Lower lobe of right lung (tissue), 2 donors: ENCODE measurements around the gene FGF1. TPM values are rescaled to one million over a fixed set of nuclear protein-coding genes. Genes with fewer than 3 reads are reported as not detected.

Source experiments
- ATAC-seq, 2 donors: fragments of 200-7000 bp; cut with Tn5 transposase; one replicate each; pipeline ENCODE4 v1.9.1; 2020 to 2022; ENCODE audit warnings: mild to moderate bottlenecking in 2 of 2, moderate library complexity in 2 of 2
- DNase-seq: peaks from one replicate; pipeline ENCODE4 v3.0.0-alpha.2; 2020
- H3K27ac ChIP-seq: fragments of 200-600 bp; one replicate; pipeline ENCODE4 v1.8.0; 2022
- H3K27me3 ChIP-seq: fragments of 200-600 bp; one replicate; pipeline ENCODE4 v1.8.0; 2022; ENCODE audit warnings: low read depth
- H3K36me3 ChIP-seq: fragments of 200-600 bp; one replicate; pipeline ENCODE4 v1.8.0; 2022; ENCODE audit warnings: mild to moderate bottlenecking
- H3K4me1 ChIP-seq: fragments of 200-600 bp; one replicate; pipeline ENCODE4 v1.8.0; 2022
- H3K4me3 ChIP-seq: fragments of 200-600 bp; one replicate; pipeline ENCODE4 v1.8.0; 2022; ENCODE audit warnings: mild to moderate bottlenecking
- H3K9me3 ChIP-seq: fragments of 200-600 bp; one replicate; pipeline ENCODE4 v1.8.0; 2022
- intact Hi-C: fragments of 100-400 bp; cut with DNase I; formaldehyde crosslinking; loops from one replicate; pipeline ENCODE4 v1.11.0; 2022
- total RNA-seq: library from RNA; stranded (reverse); fragmentation: NEBNext Ultra II Directional; extraction: Animal tissue kit (Norgen Biotek cat#: 25700); gene quantifications from one replicate; pipeline ENCODE4 v1.2.1, GENCODE V29; 2021
- TF ChIP-seq, protein P1 (sequence below): fragments of 200-600 bp; IDR thresholded peaks from one replicate; pipeline ENCODE4 v1.8.0; 2022; ENCODE audit warnings: antibody characterized with exemption, mild to moderate bottlenecking
- donor health status: DM: no; HTN: yes; CAD: no; lungs with severe emphysema.

FGF1 gene
- total RNA-seq, 1 donor from 2014 or later, result 0.97 TPM

DNA sequence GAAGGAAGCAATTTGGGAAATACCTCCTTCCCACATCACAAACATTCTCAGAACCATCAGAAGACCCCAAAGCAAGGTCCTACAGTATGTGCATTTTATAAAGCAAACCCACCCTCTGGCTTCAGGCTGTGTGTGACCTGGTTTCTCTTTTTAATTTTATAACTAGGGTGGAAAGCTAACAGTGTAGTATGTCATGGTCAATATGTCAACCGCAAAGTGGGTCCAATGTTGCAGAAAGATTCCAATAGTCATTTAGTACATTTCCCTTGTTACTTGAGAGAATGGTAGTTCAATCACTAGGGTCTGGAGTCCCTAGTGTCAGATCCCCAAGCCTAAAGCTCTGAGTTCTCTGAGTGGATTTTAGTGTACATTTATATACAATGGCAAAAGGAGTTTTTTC is 96.2 kb downstream of the FGF1 start:
- Histone ChIP-seq H3K9me3 (no peaks in the 10 kb centered on the region), H3K4me1 (no peaks in the 10 kb centered on the region), H3K27me3 (no peaks in the 10 kb centered on the region), H3K36me3 (no peaks in the 10 kb centered on the region), H3K27ac (no peak overlapping the region), H3K4me3 (no peak overlapping the region)
- TF ChIP-seq, protein P1, sequence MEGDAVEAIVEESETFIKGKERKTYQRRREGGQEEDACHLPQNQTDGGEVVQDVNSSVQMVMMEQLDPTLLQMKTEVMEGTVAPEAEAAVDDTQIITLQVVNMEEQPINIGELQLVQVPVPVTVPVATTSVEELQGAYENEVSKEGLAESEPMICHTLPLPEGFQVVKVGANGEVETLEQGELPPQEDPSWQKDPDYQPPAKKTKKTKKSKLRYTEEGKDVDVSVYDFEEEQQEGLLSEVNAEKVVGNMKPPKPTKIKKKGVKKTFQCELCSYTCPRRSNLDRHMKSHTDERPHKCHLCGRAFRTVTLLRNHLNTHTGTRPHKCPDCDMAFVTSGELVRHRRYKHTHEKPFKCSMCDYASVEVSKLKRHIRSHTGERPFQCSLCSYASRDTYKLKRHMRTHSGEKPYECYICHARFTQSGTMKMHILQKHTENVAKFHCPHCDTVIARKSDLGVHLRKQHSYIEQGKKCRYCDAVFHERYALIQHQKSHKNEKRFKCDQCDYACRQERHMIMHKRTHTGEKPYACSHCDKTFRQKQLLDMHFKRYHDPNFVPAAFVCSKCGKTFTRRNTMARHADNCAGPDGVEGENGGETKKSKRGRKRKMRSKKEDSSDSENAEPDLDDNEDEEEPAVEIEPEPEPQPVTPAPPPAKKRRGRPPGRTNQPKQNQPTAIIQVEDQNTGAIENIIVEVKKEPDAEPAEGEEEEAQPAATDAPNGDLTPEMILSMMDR, result no peak
- ATAC-seq, result no peak
- intact Hi-C loops, result no loop called here
- no peak for DNase-seq

DNA sequence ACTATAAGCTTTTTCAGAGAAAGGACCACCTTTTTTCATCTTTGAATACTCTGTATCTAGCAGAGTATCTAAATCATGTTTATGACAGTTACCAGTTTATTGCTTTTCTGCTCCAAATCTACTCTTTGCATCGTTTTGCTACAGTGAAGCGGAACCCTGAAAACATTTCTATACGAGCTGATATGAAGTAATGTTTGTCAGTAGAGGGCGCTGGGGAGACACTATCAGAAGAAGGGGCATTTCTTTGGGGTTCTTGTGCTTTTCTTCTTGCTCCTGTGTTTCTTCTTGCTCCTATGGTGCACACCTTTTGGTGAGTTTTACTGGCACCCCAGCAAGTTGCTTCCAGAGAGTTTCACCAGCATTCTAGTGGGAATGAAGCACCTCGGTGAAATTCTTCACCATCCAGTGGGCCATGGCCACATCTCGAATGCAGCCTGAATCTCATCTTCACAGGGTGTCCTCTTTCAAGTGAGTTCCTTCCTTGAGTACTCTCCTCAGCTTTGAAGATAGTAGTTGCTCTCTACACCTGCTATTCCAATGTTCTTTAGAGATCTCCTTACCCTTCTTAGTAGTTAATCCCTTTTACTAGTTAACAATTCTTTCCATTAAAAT is 98.4 kb downstream of the FGF1 start:
- ATAC-seq (no peak), DNase-seq (no peak)
- Histone ChIP-seq H3K27ac (no peak overlapping the region), H3K4me3 (no peak overlapping the region), H3K4me1 (no peaks in the 10 kb centered on the region), H3K9me3 (no peaks in the 10 kb centered on the region), H3K36me3 (no peaks in the 10 kb centered on the region), H3K27me3 (no peaks in the 10 kb centered on the region)
- intact Hi-C loops, result no loop called here
- TF ChIP-seq, protein P1, result peak; percentile 50

DNA sequence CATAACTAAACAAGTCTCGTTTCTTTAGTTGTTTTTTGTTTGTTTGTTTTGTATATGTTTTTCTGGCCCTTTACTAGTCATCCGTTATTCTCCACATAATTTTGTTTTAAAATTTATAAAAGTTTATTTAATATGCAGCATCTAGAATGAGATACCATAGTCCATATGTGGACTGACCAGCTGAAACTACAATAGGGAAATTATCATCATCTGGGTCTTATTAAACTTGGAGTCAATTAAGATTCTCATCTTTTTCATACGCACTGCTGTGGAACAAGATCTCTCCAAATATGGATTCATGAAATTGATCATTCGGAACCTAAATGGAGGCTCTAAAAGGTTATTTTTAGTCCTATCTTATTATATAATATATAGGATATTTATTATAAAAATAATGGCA is 99.3 kb downstream of the FGF1 start:
- Histone ChIP-seq H3K27ac (no peak overlapping the region), H3K4me1 (no peaks in the 10 kb centered on the region), H3K36me3 (no peaks in the 10 kb centered on the region), H3K9me3 (no peaks in the 10 kb centered on the region), H3K27me3 (no peaks in the 10 kb centered on the region), H3K4me3 (no peak overlapping the region)
- intact Hi-C loops, result no loop called here
- DNase-seq, result no peak
- ATAC-seq, result no peak
- TF ChIP-seq, protein P1, result no peak

DNA sequence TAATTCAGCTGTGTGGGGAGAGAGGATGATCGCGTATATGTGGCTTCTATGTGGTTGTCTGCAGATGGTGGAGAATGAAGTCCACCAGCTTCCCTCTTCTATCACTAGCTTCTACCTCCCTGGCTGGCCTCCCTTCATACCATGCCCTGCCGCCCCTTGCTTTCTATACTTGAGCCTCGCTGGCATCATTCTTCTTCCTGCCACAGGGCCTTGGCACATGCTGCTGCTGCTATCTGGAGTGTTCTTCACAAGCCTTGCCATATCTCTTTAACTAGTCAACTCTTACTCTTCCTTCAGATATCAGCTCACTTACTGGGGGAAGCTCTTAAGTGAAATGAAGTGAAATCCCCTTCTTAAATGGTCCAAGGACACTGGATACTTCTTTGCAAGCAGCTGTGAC is 100.4 kb downstream of the FGF1 start:
- DNase-seq, result no peak
- Histone ChIP-seq H3K36me3 (no peaks in the 10 kb centered on the region), H3K9me3 (no peaks in the 10 kb centered on the region), H3K4me1 (no peaks in the 10 kb centered on the region), H3K27ac (no peak overlapping the region), H3K27me3 (no peaks in the 10 kb centered on the region), H3K4me3 (no peak overlapping the region)
- TF ChIP-seq, protein P1, result no peak
- ATAC-seq, result no peak
- intact Hi-C loops, result no loop called here

DNA sequence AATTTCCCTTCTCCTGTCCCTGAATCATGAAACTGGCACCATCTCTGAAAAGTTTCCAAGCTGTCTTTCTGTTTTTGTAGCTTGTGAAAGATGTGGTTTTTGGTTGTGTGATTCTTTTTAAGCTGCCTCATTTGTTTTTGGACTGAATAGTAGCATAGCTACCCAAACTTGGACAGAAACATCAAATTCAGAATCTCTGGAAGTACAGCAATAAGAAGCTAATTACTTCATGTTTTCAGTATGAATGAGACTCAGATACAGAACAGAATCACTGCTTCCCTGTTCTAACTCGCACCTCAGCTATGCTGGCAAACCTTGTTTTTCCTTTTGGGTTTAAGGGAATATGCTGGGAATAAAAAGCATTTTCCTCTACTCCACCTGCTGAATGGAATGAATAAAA is 101.0 kb downstream of the FGF1 start:
- Histone ChIP-seq H3K4me1 (no peaks in the 10 kb centered on the region), H3K27ac (no peak overlapping the region), H3K9me3 (no peaks in the 10 kb centered on the region), H3K4me3 (no peak overlapping the region), H3K36me3 (no peaks in the 10 kb centered on the region), H3K27me3 (no peaks in the 10 kb centered on the region)
- DNase-seq (no peak), ATAC-seq (no peak)
- intact Hi-C loops, result no loop called here
- TF ChIP-seq, protein P1, result no peak
